ENCODE measurements around the gene PRR22. TPM values are rescaled to one million over a fixed set of nuclear protein-coding genes. Genes with fewer than 3 reads are reported as not detected.
"Not testable (repeated sequence)": the region's sequence is repeated elsewhere in the genome, so short reads cannot be mapped to it uniquely, and the experiment has no call there.

PRR22 gene
- total and polyA plus RNA-seq, 3 donors from 2014 or later = 24.0 to 54.9 (median 35.0) TPM

DNA sequence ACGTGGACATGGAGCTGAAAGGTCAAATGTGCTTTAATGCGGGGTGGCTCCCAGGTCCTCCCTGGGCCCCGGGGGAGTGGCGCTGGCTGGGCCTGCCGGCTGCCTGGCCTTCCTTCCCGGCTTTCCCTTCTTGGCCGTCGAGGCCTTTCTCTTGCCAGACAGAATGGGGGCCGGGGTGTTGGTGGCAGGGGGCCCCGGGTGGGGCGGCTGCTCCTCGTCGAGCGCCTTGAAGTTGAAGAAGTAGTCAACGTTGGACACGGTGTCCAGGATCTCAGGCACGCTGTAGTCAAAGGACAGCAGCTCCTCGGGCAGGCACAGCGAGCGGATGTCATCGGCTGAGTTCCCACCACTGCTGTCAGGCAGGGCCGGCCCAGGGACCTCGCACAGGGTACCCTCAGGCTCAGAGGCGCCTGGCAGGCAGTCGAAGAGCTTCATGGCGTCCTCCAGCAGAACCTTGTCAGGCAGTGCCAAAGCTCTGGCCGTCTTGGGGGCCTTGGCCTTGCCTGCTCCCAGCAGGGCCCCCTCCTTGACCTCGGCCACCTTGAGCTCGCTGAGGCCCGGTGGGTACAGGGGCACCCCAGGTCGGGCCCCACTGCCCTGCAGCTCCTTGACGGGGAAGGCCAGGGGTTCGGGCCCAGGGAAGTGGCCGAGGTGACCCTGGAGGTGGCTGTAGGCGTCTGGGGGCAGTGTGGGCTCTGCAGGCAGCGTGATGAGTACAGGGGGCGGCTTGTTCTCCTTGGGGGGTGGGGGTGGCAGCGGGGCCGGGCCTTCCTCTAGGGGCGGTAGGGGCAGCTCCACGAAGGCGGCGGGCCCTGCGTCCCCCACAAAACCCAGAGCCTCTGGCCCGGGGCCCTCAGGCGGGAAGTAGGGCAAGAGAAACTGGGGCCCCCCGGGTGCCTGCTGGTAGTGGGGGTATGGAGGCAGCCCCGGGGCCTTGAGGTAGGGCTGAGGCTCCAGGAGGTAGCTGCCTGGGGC is 1.3 kb downstream of the PRR22 start:
- DNase-seq = no peak
- Histone ChIP-seq H3K4me3 (no peak overlapping the region), H3K9me3 (no peaks in the 10 kb centered on the region), H3K27me3 (no peaks in the 10 kb centered on the region), H3K4me1 (no peaks in the 10 kb centered on the region), H3K27ac (no peak overlapping the region), H3K36me3 (ENCODE audit: low read depth, missing control alignments) (no peaks in the 10 kb centered on the region)
- intact Hi-C loops (cut with DNase I; ENCODE audit: low total_unique reads) = loop anchor here (10.0 kb wide), 1 partner anchor 122 kb away; the partner anchor contains the start of genes NDUFA11 and VMAC
- 64 to 82% methylated on average over 6 to 47 of the region's 48 CpGs for WGBS, 2 donors
- TF ChIP-seq POLR2A (IDR thresholded peaks at IDR 0.05) = no peak
- TF ChIP-seq CTCF (IDR thresholded peaks at IDR 0.05) = no peak

- Histone ChIP-seq H3K4me1 (no peaks in the 10 kb centered on the region), H3K36me3 (ENCODE audit: low read depth, missing control alignments) (no peaks in the 10 kb centered on the region), H3K27me3 (no peaks in the 10 kb centered on the region), H3K9me3 (no peaks in the 10 kb centered on the region), H3K27ac (no peak overlapping the region), H3K4me3 (no peak overlapping the region)
- DNase-seq = no peak
- no peak for TF ChIP-seq POLR2A (IDR thresholded peaks at IDR 0.05)
- TF ChIP-seq CTCF (IDR thresholded peaks at IDR 0.05) = no peak
- WGBS, 2 donors = 76 to 90% methylated on average over 5 to 9 of the region's 9 CpGs
- intact Hi-C loops (cut with DNase I; ENCODE audit: low total_unique reads) = loop anchor here (10.0 kb wide), 1 partner anchor 122 kb away; the partner anchor contains the start of genes NDUFA11 and VMAC
Observed at GRCh38 chr19:5782322-5782721, 2.2 kb downstream of the PRR22 start.

DNA sequence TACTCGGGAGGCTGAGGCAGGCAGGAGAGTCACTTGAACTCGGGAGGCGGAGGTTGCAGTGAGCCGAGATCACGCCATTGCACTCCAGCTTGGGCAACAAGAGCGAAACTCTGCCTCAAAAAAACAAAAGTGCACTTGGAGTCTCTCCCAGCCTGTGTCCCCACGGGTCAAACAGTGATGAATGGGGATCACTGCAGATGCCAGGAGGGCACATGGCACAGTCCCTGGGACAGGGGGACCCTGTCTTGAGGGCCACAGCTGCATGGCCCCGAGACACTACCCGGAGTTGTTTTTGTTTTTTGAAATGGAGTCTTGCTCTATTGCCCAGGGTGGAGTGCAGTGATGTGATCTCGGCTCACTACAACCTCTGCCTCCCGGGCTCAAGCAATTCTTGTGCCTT is 3.6 kb downstream of the PRR22 start:
- H3K27ac ChIP-seq; DNase-seq; H3K4me3 ChIP-seq; H3K36me3 ChIP-seq (ENCODE audit: low read depth, missing control alignments); H3K27me3 ChIP-seq; H3K9me3 ChIP-seq; H3K4me1 ChIP-seq: not testable (repeated sequence)
- intact Hi-C loops (cut with DNase I; ENCODE audit: low total_unique reads) = loop anchor here (10.0 kb wide), 1 partner anchor 124 kb away; the partner anchor contains the start of genes NDUFA11 and VMAC
- WGBS, 2 donors = 77 to 87% methylated on average over 6 to 11 of the region's 11 CpGs

GRCh38 chr19:5778402-5778801 is 6.1 kb downstream of the PRR22 start:
- Histone ChIP-seq H3K4me1 (no peaks in the 10 kb centered on the region), H3K9me3 (no peaks in the 10 kb centered on the region), H3K4me3 (no peak overlapping the region), H3K36me3 (ENCODE audit: low read depth, missing control alignments) (no peaks in the 10 kb centered on the region), H3K27ac (no peak overlapping the region), H3K27me3 (no peaks in the 10 kb centered on the region)
- TF ChIP-seq POLR2A (IDR thresholded peaks at IDR 0.05) (no peak), CTCF (IDR thresholded peaks at IDR 0.05) (no peak)
- intact Hi-C loops (cut with DNase I; ENCODE audit: low total_unique reads) = no loop called here
- DNase-seq = no peak
- WGBS, 2 donors = 84 to 85% methylated on average over 11 to 17 of the region's 17 CpGs

GRCh38 chr19:5775668-5776309 is 8.8 kb downstream of the PRR22 start:
- no peaks in the 10 kb centered on the region for H3K4me1 ChIP-seq
- WGBS, 2 donors = 73 to 76% methylated on average over 14 to 17 of the region's 17 CpGs
- no peaks in the 10 kb centered on the region for H3K36me3 ChIP-seq (ENCODE audit: low read depth, missing control alignments)
- H3K27ac ChIP-seq = no peak overlapping the region
- no peak overlapping the region for H3K4me3 ChIP-seq
- DNase-seq = no peak
- H3K9me3 ChIP-seq = no peaks in the 10 kb centered on the region
- intact Hi-C loops (cut with DNase I; ENCODE audit: low total_unique reads) = no loop called here
- TF ChIP-seq CTCF (IDR thresholded peaks at IDR 0.05) = no peak
- no peak for TF ChIP-seq POLR2A (IDR thresholded peaks at IDR 0.05)
- H3K27me3 ChIP-seq = no peaks in the 10 kb centered on the region

Measured in testis (tissue), 3 donors.